Prostate gland (tissue), 2 donors: Measurements from ENCODE around the gene PEAK1.

ENCODE experiments used
- POLR2A ChIP-seq: fragments of 450-650 bp; IDR thresholded peaks from one replicate; pipeline ENCODE4 v1.6.1; 2016; ENCODE audit warnings: antibody characterized with exemption, mild to moderate bottlenecking
- TF ChIP-seq, protein P1 (sequence below), 4 experiments: fragments of 200-600 bp in 2 of 4; fragments of 450-650 bp in 2 of 4; sonication (generic) in 2 of 4; IDR thresholded peaks; 1 replicate in 3 of 4; 2 replicates in 1 of 4; pipeline ENCODE4 v1.5.1; 2016 to 2019; ENCODE audit warnings: antibody characterized with exemption in 4 of 4, mild to moderate bottlenecking in 2 of 4, moderate library complexity in 2 of 4

DNA sequence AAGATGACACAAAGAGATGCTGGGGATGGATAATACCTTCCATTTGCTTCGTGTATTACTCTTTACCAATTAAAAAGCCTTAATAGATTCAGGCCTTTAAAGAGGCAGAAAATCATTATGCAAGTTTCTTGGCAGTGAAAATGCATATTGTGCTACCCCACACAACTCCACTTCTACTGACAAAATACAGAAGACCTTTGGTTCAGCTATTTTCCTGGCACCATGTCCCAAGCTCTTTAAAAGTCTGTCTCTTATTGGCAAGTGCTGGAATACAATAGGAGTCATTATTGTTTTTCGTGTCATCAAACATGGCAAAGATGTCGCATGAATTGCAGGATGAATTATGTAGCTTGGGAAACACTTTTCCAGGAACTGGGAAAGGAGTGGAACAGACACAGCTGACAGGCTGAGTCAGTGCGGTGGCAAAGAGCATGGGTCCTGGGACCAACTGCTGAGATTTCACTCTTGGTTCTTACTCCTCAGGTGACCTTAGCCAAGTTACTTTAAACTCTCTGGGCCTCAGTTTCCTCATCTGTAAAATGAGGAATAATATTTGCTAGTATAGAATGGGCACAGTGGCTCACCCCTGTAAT, 343.5 kb downstream of the PEAK1 start:
- TF ChIP-seq, protein P1, sequence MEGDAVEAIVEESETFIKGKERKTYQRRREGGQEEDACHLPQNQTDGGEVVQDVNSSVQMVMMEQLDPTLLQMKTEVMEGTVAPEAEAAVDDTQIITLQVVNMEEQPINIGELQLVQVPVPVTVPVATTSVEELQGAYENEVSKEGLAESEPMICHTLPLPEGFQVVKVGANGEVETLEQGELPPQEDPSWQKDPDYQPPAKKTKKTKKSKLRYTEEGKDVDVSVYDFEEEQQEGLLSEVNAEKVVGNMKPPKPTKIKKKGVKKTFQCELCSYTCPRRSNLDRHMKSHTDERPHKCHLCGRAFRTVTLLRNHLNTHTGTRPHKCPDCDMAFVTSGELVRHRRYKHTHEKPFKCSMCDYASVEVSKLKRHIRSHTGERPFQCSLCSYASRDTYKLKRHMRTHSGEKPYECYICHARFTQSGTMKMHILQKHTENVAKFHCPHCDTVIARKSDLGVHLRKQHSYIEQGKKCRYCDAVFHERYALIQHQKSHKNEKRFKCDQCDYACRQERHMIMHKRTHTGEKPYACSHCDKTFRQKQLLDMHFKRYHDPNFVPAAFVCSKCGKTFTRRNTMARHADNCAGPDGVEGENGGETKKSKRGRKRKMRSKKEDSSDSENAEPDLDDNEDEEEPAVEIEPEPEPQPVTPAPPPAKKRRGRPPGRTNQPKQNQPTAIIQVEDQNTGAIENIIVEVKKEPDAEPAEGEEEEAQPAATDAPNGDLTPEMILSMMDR (IDR thresholded peaks at IDR 0.05) = no peak
- no peak for TF ChIP-seq POLR2A
